K562 (cell line): ENCODE measurements around the gene CTTNBP2NL.
"Not testable (repeated sequence)": the region's sequence is repeated elsewhere in the genome, so short reads cannot be mapped to it uniquely, and the experiment has no call there.

Experiments used
- BRF1 ChIP-seq: IDR thresholded peaks from 3 replicates; pipeline ENCODE4 v1.6.1; 2011; ENCODE audit warnings: borderline replicate concordance, mild to moderate bottlenecking; ENCODE audit not compliant: insufficient read length; ENCODE audit errors: extremely low read depth
- CBFA2T3 ChIP-seq: fragments of 450-650 bp; IDR thresholded peaks from 2 replicates; pipeline ENCODE4 v1.6.1; 2017
- FOXA1 ChIP-seq: fragments of 450-650 bp; IDR thresholded peaks from 2 replicates; pipeline ENCODE4 v1.6.1; 2016; ENCODE audit warnings: mild to moderate bottlenecking, borderline replicate concordance
- PHF20 ChIP-seq: fragments of 450-650 bp; IDR thresholded peaks from 2 replicates; pipeline ENCODE4 v1.6.1; 2018; ENCODE audit not compliant: partially characterized antibody
- POLR2AphosphoS5 ChIP-seq: IDR thresholded peaks from 2 replicates; pipeline ENCODE4 v1.6.1; 2011; ENCODE audit warnings: mild to moderate bottlenecking, low read depth, low read length, moderate library complexity; ENCODE audit not compliant: control insufficient read depth, insufficient read depth
- RFX5 ChIP-seq: IDR thresholded peaks from 2 replicates; pipeline ENCODE4 v1.6.1; 2011; ENCODE audit warnings: low read depth, mild to moderate bottlenecking, improper control_type of control experiment, low read length
- ZBTB33 ChIP-seq: sonication (generic); formaldehyde crosslinking; IDR thresholded peaks from 2 replicates; pipeline ENCODE4 v1.8.1; 2023; ENCODE audit warnings: mild to moderate bottlenecking, missing genetic modification reagents
- TF ChIP-seq, protein P1 (sequence below), 3 experiments: IDR thresholded peaks in 2 of 3; conservative IDR thresholded peaks in 1 of 3; 2 replicates each; pipeline ENCODE4 v1.5.1; 2011 to 2012; ENCODE audit warnings: low read length in 3 of 3, mild to moderate bottlenecking in 3 of 3, control low read depth in 2 of 3, improper control_type of control experiment in 1 of 3, inconsistent platforms in 1 of 3, low read depth in 1 of 3, mixed read lengths in 1 of 3, moderate library complexity in 1 of 3; ENCODE audit not compliant: insufficient read depth in 2 of 3

DNA sequence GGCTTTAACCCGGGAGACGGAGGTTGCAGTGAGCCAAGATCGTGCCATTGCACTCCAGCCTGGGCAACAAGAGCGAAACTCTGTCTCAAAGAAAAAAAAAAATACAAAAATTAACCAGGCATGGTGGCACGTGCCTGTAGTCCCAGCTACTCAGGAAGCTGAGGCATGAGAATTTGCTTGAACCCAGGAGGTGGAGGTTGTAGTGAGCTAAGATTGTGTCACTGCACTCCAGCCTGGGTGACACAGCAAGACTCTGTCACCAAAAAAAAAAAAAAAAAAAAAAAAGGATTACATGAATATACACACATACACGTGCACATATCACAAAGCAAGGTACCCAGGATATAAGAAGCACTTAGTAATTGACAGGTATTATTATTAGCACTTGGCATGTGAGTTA, 4.7 kb downstream of the CTTNBP2NL start:
- TF ChIP-seq POLR2AphosphoS5; CBFA2T3; BRF1; FOXA1; ZBTB33 (CRISPR knock-in tag); PHF20; RFX5: not testable (repeated sequence)
- TF ChIP-seq, protein P1, sequence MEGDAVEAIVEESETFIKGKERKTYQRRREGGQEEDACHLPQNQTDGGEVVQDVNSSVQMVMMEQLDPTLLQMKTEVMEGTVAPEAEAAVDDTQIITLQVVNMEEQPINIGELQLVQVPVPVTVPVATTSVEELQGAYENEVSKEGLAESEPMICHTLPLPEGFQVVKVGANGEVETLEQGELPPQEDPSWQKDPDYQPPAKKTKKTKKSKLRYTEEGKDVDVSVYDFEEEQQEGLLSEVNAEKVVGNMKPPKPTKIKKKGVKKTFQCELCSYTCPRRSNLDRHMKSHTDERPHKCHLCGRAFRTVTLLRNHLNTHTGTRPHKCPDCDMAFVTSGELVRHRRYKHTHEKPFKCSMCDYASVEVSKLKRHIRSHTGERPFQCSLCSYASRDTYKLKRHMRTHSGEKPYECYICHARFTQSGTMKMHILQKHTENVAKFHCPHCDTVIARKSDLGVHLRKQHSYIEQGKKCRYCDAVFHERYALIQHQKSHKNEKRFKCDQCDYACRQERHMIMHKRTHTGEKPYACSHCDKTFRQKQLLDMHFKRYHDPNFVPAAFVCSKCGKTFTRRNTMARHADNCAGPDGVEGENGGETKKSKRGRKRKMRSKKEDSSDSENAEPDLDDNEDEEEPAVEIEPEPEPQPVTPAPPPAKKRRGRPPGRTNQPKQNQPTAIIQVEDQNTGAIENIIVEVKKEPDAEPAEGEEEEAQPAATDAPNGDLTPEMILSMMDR (IDR thresholded peaks at IDR 0.05 in 2 of 3, conservative IDR thresholded peaks at IDR 0.05 in 1 of 3; ENCODE audit: insufficient read depth in 2 of 3, low read depth in 1 of 3, low read length in 3 of 3), result not testable (repeated sequence)
